Measurements from ENCODE around the gene CLDN20.
"Not testable (repeated sequence)": the region's sequence is repeated elsewhere in the genome, so short reads cannot be mapped to it uniquely, and the experiment has no call there.

CLDN20 gene

DNA sequence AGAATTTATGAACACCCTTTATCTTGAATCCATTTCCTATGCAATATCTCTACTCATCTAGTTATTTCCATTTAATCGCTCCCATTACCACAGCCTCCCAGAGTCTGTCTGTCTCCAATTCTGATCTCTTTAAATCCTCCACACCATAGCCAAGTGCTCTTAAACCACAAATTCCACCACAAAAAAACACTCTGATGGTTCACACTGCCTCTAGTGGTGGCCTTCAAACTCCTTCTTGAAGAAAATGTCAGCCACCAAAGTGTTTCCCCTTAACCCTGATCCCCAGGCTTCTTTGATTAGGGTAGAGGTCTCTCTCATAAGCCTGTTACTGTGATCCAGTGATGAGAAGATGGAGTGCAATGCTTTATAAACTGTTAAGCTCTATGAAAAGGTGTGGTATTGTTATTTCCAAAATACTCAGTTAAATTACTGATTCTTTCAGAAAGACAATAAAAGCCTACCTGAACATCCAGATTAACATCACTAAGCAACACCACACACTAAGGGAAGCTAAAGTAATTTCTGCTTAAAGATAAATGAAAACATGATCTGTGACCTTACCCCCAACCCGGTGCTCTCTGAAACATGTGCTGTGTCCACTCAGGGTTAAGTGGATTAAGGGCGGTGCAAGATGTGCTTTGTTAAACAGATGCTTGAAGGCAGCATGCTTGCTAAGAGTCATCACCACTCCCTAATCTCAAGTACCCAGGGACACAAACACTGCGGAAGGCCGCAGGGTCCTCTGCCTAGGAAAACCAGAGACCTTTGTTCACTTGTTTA, 4.5 kb downstream of the CLDN20 start:
- Histone ChIP-seq H3K27ac (ENCODE audit: insufficient read depth, low read depth, low read length, poor library complexity, severe bottlenecking) (peak overlapping the region; percentile 61), H3K4me1 (ENCODE audit: control insufficient read depth, insufficient read depth, low read length) (peaks cover 13% of the 10 kb centered on the region)
- H3K4me3 ChIP-seq (ENCODE audit: insufficient read depth, low read depth, low read length); H3K27me3 ChIP-seq (ENCODE audit: control insufficient read depth, insufficient read depth, low read length, poor library complexity, severe bottlenecking); H3K36me3 ChIP-seq (ENCODE audit: control insufficient read depth, insufficient read depth, low read length); H3K9me3 ChIP-seq (ENCODE audit: control insufficient read depth, low read length): not testable (repeated sequence)
- WGBS, 2 experiments: 59 to 96% methylated on average over 1 to 2 of the region's 5 CpGs

DNA sequence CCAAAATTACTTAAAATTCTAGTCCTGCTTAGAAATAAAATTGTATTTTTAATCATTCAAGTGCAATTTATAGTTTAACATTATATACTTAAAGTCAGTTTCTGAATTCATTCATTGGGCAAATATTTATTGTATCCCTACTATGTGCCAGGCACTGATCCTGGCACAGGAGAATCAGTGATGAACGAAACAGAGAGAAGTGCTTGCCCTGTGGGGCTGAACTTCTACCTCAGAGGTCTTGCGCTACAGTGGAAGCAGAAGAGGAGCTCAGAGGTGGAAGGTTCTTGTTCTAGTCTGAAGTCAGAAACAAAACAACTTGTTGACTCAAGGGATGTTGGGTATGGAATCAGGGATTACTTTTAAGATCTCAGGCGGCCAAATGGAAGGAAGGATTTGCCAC, 6.0 kb downstream of the CLDN20 start:
- no peaks in the 10 kb centered on the region for H3K27me3 ChIP-seq (ENCODE audit: control insufficient read depth, insufficient read depth, low read length, poor library complexity, severe bottlenecking)
- WGBS, 2 experiments: 80 to 81% methylated on average over 3 of the region's 3 CpGs
- peaks cover 3% of the 10 kb centered on the region for H3K36me3 ChIP-seq (ENCODE audit: control insufficient read depth, insufficient read depth, low read length)
- H3K4me3 ChIP-seq (ENCODE audit: insufficient read depth, low read depth, low read length): no peak overlapping the region
- peaks cover 19% of the 10 kb centered on the region for H3K4me1 ChIP-seq (ENCODE audit: control insufficient read depth, insufficient read depth, low read length)
- no peak overlapping the region for H3K27ac ChIP-seq (ENCODE audit: insufficient read depth, low read depth, low read length, poor library complexity, severe bottlenecking)
- H3K9me3 ChIP-seq (ENCODE audit: control insufficient read depth, low read length): no peaks in the 10 kb centered on the region

DNA sequence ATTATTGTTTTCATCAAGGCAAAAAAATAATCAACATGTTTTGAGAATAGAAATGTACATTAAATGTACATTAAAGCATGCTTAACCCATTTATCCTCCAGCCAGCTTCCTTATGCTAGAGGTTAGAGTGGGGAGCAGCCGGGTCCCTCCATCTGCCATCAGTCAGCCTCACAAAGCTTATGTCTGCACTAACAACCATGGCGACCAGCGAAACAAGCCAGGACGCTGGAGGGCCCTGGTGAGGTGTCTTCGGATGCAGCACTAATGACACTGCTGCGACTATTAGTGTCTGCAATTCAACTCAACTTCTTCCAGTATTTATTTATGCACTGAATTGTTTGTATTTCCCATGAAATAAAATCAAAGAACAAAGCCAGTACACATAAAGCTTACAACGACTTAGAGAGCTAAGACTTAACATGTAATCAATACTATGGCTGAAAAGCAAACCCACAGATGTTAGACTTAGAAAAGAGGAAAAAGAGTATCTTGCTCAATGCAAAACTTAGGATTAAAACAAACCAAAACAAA, 6.8 kb downstream of the CLDN20 start:
- no peaks in the 10 kb centered on the region for H3K27me3 ChIP-seq (ENCODE audit: control insufficient read depth, insufficient read depth, low read length, poor library complexity, severe bottlenecking)
- no peaks in the 10 kb centered on the region for H3K9me3 ChIP-seq (ENCODE audit: control insufficient read depth, low read length)
- H3K27ac ChIP-seq (ENCODE audit: insufficient read depth, low read depth, low read length, poor library complexity, severe bottlenecking): no peak overlapping the region
- no peak overlapping the region for H3K4me3 ChIP-seq (ENCODE audit: insufficient read depth, low read depth, low read length)
- 78 to 82% methylated on average over 6 to 7 of the region's 7 CpGs for WGBS, 2 experiments
- peaks cover 3% of the 10 kb centered on the region for H3K36me3 ChIP-seq (ENCODE audit: control insufficient read depth, insufficient read depth, low read length)
- H3K4me1 ChIP-seq (ENCODE audit: control insufficient read depth, insufficient read depth, low read length): peaks cover 19% of the 10 kb centered on the region

DNA sequence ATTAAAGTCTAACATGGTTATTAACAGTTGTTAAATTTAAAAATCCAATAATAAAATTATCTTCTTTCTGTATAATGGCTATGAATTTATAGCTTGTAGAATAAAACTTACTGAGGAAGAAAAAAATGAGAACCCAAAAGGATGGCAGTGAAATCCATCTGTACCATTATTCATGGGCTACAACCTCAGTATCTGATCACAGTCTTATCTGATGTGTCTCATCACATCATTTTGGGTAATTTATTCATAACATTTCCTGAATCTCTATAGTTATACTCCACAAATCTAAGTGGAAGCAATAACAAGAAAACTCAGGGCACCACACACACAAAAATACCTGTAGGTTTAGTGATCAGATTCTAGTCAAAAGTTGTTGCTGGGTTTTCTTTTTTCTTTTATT, 7.3 kb downstream of the CLDN20 start:
- no peaks in the 10 kb centered on the region for H3K27me3 ChIP-seq (ENCODE audit: control insufficient read depth, insufficient read depth, low read length, poor library complexity, severe bottlenecking)
- H3K27ac ChIP-seq (ENCODE audit: insufficient read depth, low read depth, low read length, poor library complexity, severe bottlenecking): no peak overlapping the region
- H3K4me3 ChIP-seq (ENCODE audit: insufficient read depth, low read depth, low read length): no peak overlapping the region
- no peaks in the 10 kb centered on the region for H3K9me3 ChIP-seq (ENCODE audit: control insufficient read depth, low read length)
- H3K36me3 ChIP-seq (ENCODE audit: control insufficient read depth, insufficient read depth, low read length): peaks cover 2% of the 10 kb centered on the region
- H3K4me1 ChIP-seq (ENCODE audit: control insufficient read depth, insufficient read depth, low read length): peaks cover 19% of the 10 kb centered on the region

DNA sequence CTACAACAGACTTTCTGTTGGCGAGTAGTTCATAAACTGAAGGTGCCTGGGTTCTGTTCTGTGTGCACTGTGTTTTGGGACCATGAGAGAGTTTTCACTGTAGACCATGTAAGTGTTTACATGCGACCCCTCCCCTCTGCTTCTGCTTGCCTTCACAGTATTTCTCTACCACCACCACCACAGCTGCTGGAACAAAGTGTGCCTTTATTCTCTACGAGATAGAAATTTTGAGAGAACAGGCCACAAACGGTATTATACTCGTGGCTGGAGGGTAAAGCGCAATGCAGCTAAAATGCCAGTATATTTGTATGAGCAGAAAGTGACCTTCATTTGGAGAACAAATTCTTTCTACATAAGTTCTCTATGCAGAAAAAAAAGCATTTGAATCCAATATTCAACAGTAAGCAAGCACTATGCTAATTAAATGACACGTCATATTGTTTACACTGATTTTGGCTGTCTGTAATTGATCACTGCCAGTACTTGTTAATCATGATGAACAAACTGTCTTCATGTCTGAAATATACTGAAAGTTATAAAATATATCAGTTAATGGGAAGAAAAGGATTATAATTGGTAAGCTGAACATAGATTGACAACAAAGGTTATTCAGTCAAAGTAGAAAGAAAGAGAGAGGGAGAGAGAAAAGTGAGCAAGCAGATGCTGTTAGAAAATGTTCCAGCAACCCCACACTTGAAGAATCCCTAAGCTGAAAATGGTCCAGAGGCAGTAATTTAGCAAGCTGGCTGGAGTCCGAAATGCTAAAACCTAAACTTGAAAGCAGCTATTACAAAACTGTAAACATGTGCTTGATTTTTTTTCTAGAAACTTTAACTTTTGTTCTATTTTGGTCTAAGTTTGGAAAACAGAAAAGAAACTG, 8.8 kb downstream of the CLDN20 start:
- H3K27ac ChIP-seq (ENCODE audit: insufficient read depth, low read depth, low read length, poor library complexity, severe bottlenecking): no peak overlapping the region
- no peaks in the 10 kb centered on the region for H3K9me3 ChIP-seq (ENCODE audit: control insufficient read depth, low read length)
- no peak overlapping the region for H3K4me3 ChIP-seq (ENCODE audit: insufficient read depth, low read depth, low read length)
- H3K4me1 ChIP-seq (ENCODE audit: control insufficient read depth, insufficient read depth, low read length): peaks cover 19% of the 10 kb centered on the region
- 89 to 100% methylated on average over 8 of the region's 8 CpGs for WGBS, 2 experiments
- no peaks in the 10 kb centered on the region for H3K27me3 ChIP-seq (ENCODE audit: control insufficient read depth, insufficient read depth, low read length, poor library complexity, severe bottlenecking)
- H3K36me3 ChIP-seq (ENCODE audit: control insufficient read depth, insufficient read depth, low read length): no peaks in the 10 kb centered on the region

DNA sequence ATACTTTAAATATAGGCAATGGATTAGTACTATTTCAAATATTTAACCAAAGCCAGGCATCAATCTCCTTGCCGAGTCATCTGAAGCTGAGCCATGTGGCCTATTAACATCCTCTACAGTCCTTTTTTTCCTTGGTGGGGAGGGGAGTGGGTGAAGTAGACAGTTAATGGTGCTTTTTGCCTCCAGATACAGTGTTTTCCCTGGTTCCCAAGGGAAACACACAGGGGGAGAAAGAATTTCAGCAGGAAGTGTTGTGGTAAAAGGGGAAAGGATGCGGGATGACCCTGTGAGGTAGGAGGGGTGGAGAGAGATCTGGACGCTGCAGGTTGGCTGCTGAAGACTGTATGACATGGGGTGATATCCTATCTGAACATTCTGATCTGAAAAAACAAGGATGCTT, 9.6 kb downstream of the CLDN20 start:
- Histone ChIP-seq H3K9me3 (ENCODE audit: control insufficient read depth, low read length) (no peaks in the 10 kb centered on the region), H3K27me3 (ENCODE audit: control insufficient read depth, insufficient read depth, low read length, poor library complexity, severe bottlenecking) (no peaks in the 10 kb centered on the region), H3K4me1 (ENCODE audit: control insufficient read depth, insufficient read depth, low read length) (peaks cover 19% of the 10 kb centered on the region), H3K4me3 (ENCODE audit: insufficient read depth, low read depth, low read length) (no peak overlapping the region), H3K36me3 (ENCODE audit: control insufficient read depth, insufficient read depth, low read length) (no peaks in the 10 kb centered on the region), H3K27ac (ENCODE audit: insufficient read depth, low read depth, low read length, poor library complexity, severe bottlenecking) (no peak overlapping the region)
- 60 to 62% methylated on average over 3 of the region's 3 CpGs for WGBS, 2 experiments

DNA sequence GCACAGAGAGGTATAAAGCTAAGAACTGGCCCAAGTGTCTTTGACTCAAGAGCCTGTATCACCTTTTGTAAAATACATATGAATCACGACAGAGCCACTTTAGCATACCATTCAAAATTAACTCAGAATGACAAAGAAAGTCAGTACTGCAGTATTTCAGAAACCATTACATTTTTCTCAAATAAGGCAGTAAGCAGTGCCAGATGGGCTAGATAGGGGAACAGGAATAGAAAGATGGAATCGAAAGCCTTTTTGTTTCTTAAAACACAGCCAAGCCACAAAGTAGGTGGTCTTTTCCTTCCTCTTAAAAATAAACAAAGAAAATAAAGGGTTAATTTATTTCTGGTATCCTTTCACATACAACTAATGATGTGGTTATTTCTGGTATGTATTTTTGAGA, 10.3 kb downstream of the CLDN20 start:
- H3K27me3 ChIP-seq (ENCODE audit: control insufficient read depth, insufficient read depth, low read length, poor library complexity, severe bottlenecking): no peaks in the 10 kb centered on the region
- no peak overlapping the region for H3K4me3 ChIP-seq (ENCODE audit: insufficient read depth, low read depth, low read length)
- 63 to 81% methylated on average over 1 to 2 of the region's 2 CpGs for WGBS, 2 experiments
- H3K27ac ChIP-seq (ENCODE audit: insufficient read depth, low read depth, low read length, poor library complexity, severe bottlenecking): no peak overlapping the region
- H3K4me1 ChIP-seq (ENCODE audit: control insufficient read depth, insufficient read depth, low read length): peaks cover 18% of the 10 kb centered on the region
- no peaks in the 10 kb centered on the region for H3K36me3 ChIP-seq (ENCODE audit: control insufficient read depth, insufficient read depth, low read length)
- no peaks in the 10 kb centered on the region for H3K9me3 ChIP-seq (ENCODE audit: control insufficient read depth, low read length)

DNA sequence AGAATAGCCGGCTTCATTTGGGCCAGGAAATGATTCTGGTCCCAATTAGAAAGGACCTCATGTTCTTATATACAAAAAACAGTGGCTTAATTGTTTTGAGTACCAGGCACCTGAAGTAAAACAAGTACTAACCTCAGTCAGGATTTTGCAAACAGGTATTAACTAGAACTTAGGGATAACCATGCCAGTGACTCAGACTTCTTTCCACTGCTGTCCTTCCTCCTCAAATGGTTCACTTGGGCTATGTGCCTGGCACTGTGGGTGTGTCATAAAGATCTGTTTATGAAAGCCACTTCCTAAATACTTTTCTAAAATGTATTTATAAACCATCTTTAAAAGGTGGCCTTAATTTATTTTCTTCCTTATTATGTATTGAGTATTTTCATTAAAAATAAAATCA, 10.7 kb downstream of the CLDN20 start:
- Histone ChIP-seq H3K27me3 (ENCODE audit: control insufficient read depth, insufficient read depth, low read length, poor library complexity, severe bottlenecking) (no peaks in the 10 kb centered on the region), H3K9me3 (ENCODE audit: control insufficient read depth, low read length) (no peaks in the 10 kb centered on the region), H3K36me3 (ENCODE audit: control insufficient read depth, insufficient read depth, low read length) (no peaks in the 10 kb centered on the region), H3K4me3 (ENCODE audit: insufficient read depth, low read depth, low read length) (no peak overlapping the region), H3K4me1 (ENCODE audit: control insufficient read depth, insufficient read depth, low read length) (peaks cover 15% of the 10 kb centered on the region), H3K27ac (ENCODE audit: insufficient read depth, low read depth, low read length, poor library complexity, severe bottlenecking) (no peak overlapping the region)
- 77 to 100% methylated on average over 1 of the region's 1 CpG for WGBS, 2 experiments

DNA sequence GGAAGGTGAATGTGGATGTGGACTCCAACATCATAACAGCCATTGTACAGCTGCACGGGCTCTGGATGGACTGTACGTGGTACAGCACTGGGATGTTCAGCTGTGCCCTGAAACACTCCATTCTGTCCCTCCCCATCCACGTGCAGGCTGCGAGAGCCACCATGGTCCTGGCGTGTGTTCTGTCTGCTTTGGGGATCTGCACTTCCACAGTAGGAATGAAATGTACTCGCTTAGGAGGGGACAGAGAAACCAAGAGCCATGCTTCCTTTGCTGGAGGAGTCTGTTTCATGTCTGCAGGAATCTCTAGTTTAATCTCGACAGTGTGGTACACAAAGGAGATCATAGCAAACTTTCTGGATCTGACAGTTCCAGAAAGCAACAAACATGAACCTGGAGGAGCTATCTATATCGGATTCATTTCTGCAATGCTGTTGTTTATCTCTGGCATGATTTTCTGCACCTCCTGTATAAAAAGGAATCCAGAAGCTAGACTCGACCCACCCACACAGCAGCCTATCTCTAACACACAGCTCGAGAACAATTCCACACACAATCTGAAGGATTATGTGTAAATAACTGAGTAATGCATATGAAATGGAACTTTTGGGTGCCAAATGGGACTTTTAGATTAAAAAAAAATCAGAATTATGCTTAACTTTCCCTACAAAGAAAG, 12.1 kb downstream of the CLDN20 start:
- Histone ChIP-seq H3K4me1 (ENCODE audit: control insufficient read depth, insufficient read depth, low read length) (peaks cover 11% of the 10 kb centered on the region), H3K9me3 (ENCODE audit: control insufficient read depth, low read length) (no peaks in the 10 kb centered on the region), H3K4me3 (ENCODE audit: insufficient read depth, low read depth, low read length) (no peak overlapping the region), H3K36me3 (ENCODE audit: control insufficient read depth, insufficient read depth, low read length) (no peaks in the 10 kb centered on the region), H3K27ac (ENCODE audit: insufficient read depth, low read depth, low read length, poor library complexity, severe bottlenecking) (no peak overlapping the region), H3K27me3 (ENCODE audit: control insufficient read depth, insufficient read depth, low read length, poor library complexity, severe bottlenecking) (no peaks in the 10 kb centered on the region)
- WGBS, 2 experiments: 95% methylated on average over 8 to 10 of the region's 10 CpGs

DNA sequence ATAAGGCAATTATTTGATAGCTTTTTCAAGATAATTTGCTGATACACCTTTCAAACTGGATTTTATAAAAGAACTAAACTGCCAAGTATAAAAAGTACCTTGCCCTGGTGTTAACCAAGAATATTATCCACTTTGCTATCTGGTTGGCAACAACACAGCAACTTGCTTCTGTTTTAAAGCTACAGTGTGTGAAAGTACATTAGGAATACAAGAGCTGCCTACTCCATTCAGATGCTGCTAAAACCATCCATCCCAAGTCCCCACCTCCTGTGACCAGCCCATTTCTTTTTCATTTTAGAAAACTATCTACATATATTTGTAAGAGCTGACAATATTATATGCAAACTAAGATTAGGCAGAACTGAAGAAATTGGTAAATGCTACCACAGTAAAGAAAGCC, 12.8 kb downstream of the CLDN20 start:
- Histone ChIP-seq H3K4me3 (ENCODE audit: insufficient read depth, low read depth, low read length) (no peak overlapping the region), H3K4me1 (ENCODE audit: control insufficient read depth, insufficient read depth, low read length) (peaks cover 9% of the 10 kb centered on the region), H3K9me3 (ENCODE audit: control insufficient read depth, low read length) (no peaks in the 10 kb centered on the region), H3K36me3 (ENCODE audit: control insufficient read depth, insufficient read depth, low read length) (no peaks in the 10 kb centered on the region), H3K27ac (ENCODE audit: insufficient read depth, low read depth, low read length, poor library complexity, severe bottlenecking) (no peak overlapping the region), H3K27me3 (ENCODE audit: control insufficient read depth, insufficient read depth, low read length, poor library complexity, severe bottlenecking) (no peaks in the 10 kb centered on the region)
